Fibroblast of lung (primary cell): ENCODE results near the gene RHOB.

Source experiments
- CTCF ChIP-seq, 2 donors: IDR thresholded peaks in 1 of 2; conservative IDR thresholded peaks in 1 of 2; 1 replicate in 1 of 2; 2 replicates in 1 of 2; pipeline ENCODE4 v1.5.1; 2011 to 2012; ENCODE audit warnings: low read length in 2 of 2, control low read depth in 1 of 2, inconsistent platforms in 1 of 2, low read depth in 1 of 2, mild to moderate bottlenecking in 1 of 2
- EZH2 ChIP-seq: IDR thresholded peaks from 2 replicates; pipeline ENCODE4 v1.5.1; 2012; ENCODE audit warnings: low read length, control low read depth, mild to moderate bottlenecking; ENCODE audit errors: missing control alignments

- TF ChIP-seq CTCF (conservative IDR thresholded peaks at IDR 0.05 in 1 of 2, IDR thresholded peaks at IDR 0.05 in 1 of 2; ENCODE audit: low read depth in 1 of 2, low read length in 2 of 2) (no peak), EZH2 (no peak)
Observed at GRCh38 chr2:20451000-20451290, 4.1 kb downstream of the RHOB start.
